GM18526 (cell line): ENCODE results near the gene ULBP2.

Experiments
- POLR2A ChIP-seq: IDR thresholded peaks from 3 replicates; pipeline ENCODE4 v1.6.1; 2011; ENCODE audit not compliant: insufficient read length; ENCODE audit errors: extremely low read depth

ULBP2 gene

GRCh38 chr6:149965194-149966020 is 23.6 kb downstream of the ULBP2 start:
- TF ChIP-seq POLR2A, result no peak

DNA sequence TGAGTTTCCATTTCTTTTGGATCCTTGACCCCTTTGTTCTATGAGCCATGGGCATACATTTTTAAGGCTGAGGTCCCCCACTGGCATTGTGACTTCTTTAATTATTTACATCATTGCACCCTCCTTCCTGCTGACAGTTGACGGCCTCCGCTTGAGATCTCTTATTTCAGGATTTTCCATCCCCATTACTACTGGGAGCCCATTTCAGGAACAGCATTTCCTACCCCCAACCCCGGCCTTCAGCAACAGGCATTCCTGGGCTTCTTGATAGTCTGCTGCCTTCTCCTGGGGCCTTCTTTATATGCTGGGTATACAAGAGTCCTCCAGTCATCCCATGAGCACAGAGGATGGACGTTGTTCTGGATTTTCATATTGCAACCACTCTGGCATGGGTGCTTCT is 25.8 kb downstream of the ULBP2 start:
- TF ChIP-seq POLR2A, result no peak

- TF ChIP-seq POLR2A, result no peak
These were observed 27.8 kb downstream of the ULBP2 start for GRCh38 chr6:149969635-149970034.

DNA sequence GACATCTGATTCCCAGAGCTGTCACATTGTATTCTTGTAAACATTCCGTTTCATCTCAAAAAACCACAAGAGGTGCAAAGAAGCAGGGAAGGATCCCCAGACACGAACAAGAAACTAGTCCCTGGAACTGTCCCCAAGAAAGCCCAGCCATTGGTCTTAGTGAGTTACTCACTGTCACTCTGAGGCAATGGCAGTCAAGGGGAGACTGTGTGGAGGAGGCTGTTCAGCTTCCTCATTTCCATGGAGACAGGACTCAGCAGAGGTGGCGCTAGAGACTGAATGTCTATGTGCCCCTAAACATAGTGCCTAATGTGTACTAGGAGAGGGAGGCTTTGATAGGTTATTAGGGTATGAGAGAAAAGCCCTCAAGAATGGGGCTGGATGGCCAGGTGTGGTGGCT is 33.0 kb downstream of the ULBP2 start:
- TF ChIP-seq POLR2A, result no peak

DNA sequence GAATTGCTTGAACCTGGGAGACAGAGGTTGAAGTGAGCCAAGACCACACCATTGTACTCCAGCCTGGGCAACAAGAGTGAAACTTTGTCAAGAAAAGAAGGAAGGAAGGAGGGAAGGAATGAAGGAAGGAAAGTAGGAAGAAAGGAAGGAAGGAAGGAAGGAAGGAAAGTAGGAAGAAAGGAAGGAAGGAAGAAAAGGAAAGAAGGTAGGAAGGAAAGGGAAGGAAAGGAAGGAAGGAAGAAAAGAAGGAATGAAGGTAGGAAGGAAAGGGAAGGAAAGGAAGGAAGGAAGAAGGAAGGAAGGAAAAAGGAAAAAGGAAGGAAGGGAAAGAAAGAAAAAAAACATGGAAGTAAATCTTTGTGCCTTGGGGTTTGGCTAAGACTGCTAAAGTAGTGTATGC is 33.6 kb downstream of the ULBP2 start:
- TF ChIP-seq POLR2A, result no peak

DNA sequence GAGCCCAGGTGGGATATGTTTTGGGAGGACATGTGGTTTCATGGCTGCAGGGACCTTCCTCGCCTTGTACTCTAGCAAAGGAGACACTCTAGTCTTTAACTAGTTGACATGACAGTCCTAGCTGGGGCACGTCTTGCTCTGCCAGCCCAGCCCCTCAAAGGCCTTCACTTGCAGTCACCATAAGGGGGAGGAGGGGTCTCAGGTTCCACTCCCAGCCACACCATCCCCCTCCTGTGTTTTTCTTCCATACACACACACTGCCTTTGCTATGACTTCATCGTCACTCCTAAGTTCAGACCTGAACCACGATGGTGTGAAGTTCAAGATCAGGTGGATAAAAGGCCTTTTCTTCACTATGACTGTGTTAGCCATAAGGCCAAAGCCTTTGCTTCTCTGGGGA is 35.4 kb downstream of the ULBP2 start:
- TF ChIP-seq POLR2A, result no peak

GRCh38 chr6:149978610-149979009 is 36.8 kb downstream of the ULBP2 start:
- no peak for TF ChIP-seq POLR2A

GRCh38 chr6:149979293-149979692 is 37.5 kb downstream of the ULBP2 start:
- TF ChIP-seq POLR2A, result no peak

GRCh38 chr6:149983145-149983544 is 41.3 kb downstream of the ULBP2 start:
- TF ChIP-seq POLR2A, result no peak

- TF ChIP-seq POLR2A, result no peak
These were observed 43.0 kb downstream of the ULBP2 start for GRCh38 chr6:149984773-149985172.

GRCh38 chr6:149985481-149985937 is 43.7 kb downstream of the ULBP2 start:
- no peak for TF ChIP-seq POLR2A

DNA sequence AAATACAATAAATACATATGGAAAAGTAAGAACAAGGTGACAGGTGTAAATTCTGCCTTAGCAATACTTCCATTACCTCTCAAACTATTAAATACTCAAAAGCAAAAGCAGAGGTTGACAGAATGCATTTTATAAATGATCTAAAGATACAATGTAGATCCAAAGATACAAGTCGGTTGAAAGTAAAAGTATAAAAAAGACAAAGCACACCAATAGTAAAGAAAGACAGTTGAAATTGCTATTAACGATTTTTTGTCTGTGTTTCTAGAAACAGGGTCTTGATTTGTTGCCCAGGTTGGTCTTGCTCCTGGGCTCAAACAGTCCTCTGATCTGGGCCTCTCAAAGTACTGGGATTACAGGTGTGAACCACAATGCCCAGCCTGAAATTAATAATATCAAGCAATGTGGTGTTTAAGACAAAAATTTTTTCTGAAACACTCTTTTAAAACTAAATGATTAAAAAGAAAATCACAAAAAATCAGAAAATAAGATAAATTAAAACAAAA is 45.8 kb downstream of the ULBP2 start:
- no peak for TF ChIP-seq POLR2A

DNA sequence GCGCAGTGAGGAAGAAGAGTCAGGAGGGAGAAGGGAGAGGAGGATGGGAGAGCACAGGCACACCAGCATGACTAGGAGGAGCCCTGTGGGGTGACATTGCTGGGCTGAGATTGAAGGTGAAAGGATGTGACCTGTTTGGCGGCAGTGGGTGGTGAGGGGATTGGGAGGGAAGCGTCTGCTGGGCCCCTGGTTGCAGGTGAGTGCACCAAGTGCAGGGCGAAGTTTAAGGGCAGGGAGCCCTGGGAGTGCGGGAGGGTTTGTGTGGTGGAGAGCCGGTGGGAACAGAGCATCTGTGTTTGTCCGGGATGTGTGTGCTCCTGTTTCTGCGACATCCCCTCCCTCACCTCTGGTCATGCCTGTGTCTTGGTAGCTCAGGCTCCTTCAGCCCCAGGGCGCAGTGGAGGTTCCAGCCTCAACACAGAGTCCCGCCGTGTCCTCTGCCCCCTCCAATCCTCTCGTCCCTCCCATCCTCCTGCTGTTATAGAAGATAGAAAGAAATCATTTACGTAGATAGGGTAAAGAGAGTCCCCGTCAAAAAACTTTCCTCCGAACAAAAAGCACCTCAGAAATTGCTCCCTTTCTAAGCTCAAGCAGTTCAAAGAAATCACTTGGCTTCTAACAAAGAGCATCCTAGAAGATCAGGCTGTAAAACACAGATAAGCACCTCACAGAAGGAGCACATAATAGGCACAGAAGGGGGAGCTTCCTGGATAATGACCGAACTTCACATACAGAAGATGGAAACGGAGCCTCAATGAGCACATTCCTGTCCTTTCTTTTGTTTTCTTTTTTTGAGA is 46.9 kb downstream of the ULBP2 start:
- TF ChIP-seq POLR2A, result no peak

GRCh38 chr6:149990212-149990660 is 48.4 kb downstream of the ULBP2 start:
- no peak for TF ChIP-seq POLR2A

DNA sequence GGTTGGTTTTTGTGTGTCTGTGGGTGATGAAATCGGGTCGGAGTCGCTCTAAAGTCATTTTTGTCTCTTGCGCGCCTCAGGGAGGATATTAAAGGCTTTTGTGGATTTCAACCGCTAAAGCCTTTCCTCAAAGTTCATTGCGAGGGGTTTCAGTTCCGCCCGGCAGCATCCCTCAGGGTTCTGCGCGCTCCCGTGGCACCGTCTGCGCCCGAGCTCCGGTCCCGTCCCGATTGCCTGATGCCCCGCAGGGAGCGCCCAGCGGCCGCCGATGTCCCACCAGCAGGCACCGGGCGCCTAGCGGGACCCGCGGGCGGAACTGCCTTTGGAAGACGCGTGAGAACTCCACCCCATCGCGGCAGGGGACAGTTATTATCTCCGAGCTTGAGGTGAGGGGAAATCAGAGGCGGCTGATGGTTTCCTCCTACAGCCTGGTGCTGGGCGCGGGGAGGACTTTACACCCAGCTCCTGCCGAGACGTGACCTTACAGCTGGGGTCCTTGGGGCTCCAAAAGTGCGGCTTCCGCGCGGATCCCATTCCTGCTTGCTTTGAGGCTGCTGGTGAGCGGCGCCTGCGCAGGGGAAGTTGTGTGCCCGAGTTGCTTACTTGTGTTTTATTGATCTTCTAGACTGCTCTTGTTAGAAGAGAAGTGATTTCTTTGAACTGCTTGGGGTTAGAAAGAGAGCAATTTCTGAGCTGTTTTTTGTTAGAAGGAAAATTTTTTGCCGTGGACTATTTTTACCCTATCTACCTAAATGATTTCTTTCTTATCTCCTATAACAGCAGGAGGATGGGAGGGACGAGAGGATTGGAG is 49.1 kb downstream of the ULBP2 start:
- no peak for TF ChIP-seq POLR2A
